ENCODE measurements around the gene TTC38. TPM values are rescaled to one million over a fixed set of nuclear protein-coding genes. Genes with fewer than 3 reads are reported as not detected.

The TTC38 gene
- total RNA-seq, 1 experiment from 2014 or later: 16.7 TPM

DNA sequence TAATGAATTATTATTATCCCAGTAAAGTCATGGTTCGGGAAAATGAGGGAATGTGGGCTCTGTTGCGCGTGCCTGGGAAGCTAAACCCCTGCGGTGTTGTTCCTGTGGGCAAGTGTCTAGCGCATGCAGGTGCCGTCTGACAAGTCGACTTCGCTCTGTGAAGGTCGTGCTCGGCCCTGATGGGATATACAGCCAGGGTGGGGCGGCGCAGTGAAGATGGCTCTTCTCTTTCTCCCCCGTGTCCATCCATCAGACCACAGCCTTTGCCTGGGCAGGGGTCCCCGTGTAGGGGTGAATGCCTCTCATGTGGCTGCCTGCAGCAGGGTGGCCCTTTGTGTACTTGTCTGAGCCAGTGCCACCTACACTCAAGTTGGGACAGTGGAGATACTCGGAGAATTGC, 54.9 kb downstream of the TTC38 start:
- CTCF ChIA-PET: interaction anchor here (0.5 to 0.8 kb wide), 3 partner anchors 116 to 397 kb away, joined by 3 read pairs; no protein-coding TSS in a partner anchor
- H3K9me3 Mint-ChIP-seq (ENCODE audit: unreplicated experiment): no peaks in the 10 kb centered on the region
- peaks cover 20% of the 10 kb centered on the region for H3K36me3 Mint-ChIP-seq (ENCODE audit: insufficient read depth, unreplicated experiment)
- DNase-seq (ENCODE audit: unreplicated experiment): no peak
- POLR2A ChIA-PET: no interaction called here
- intact Hi-C loops (cut with micrococcal nuclease): no loop called here
- H3K4me3 Mint-ChIP-seq (ENCODE audit: unreplicated experiment): no peak overlapping the region
- H3K27ac Mint-ChIP-seq (ENCODE audit: low read depth, unreplicated experiment): no peak overlapping the region
- no peaks in the 10 kb centered on the region for H3K4me1 Mint-ChIP-seq (ENCODE audit: insufficient read depth, unreplicated experiment)
- BruUV-seq (replicated peaks): no TSS peak
- H3K27me3 Mint-ChIP-seq (ENCODE audit: insufficient read depth, unreplicated experiment): no peaks in the 10 kb centered on the region
- TF ChIP-seq CTCF (IDR thresholded peaks at IDR 0.05; ENCODE audit: unreplicated experiment): no peak

- H3K27me3 Mint-ChIP-seq (ENCODE audit: insufficient read depth, unreplicated experiment): no peaks in the 10 kb centered on the region
- no peak for DNase-seq (ENCODE audit: unreplicated experiment)
Observed at GRCh38 chr22:46323162-46323561, 55.4 kb downstream of the TTC38 start.

DNA sequence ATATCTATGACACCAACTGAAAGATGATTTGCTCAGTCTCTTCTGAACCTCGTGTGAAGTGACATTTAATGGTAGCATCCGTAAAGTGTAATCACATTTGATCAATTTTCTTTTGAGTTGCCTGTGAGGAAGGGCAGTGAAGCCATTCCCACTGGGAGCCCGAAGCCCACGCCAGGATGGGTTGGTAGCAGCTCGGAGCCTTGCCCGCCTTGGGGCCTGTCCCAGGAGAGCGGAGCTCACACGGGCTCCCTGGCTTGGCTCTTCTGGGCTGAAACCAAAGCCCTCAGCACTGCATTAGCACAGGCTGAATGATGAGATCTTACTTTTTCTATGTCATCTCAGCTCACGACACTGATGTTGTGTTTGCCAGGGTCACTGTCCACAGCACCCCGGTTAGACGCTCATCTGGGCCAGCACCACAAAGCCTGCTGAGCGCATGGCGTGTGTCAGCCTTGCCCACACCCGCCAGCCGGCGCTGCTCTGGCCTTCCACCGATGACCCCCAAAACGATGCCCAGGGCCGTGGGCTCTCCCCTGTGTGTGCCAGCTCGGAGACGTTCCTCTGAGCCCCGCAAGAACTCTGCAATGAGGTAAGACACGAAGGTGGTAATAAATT, 58.4 kb downstream of the TTC38 start:
- no peak for DNase-seq (ENCODE audit: unreplicated experiment)
- no peak overlapping the region for H3K27ac Mint-ChIP-seq (ENCODE audit: low read depth, unreplicated experiment)
- POLR2A ChIA-PET: no interaction called here
- no peaks in the 10 kb centered on the region for H3K27me3 Mint-ChIP-seq (ENCODE audit: insufficient read depth, unreplicated experiment)
- H3K36me3 Mint-ChIP-seq (ENCODE audit: insufficient read depth, unreplicated experiment): peaks cover 17% of the 10 kb centered on the region
- BruUV-seq (replicated peaks): no TSS peak
- no peaks in the 10 kb centered on the region for H3K9me3 Mint-ChIP-seq (ENCODE audit: unreplicated experiment)
- H3K4me3 Mint-ChIP-seq (ENCODE audit: unreplicated experiment): no peak overlapping the region
- TF ChIP-seq CTCF (IDR thresholded peaks at IDR 0.05; ENCODE audit: unreplicated experiment): no peak
- CTCF ChIA-PET: interaction anchor here (0.6 to 1.7 kb wide), 5 partner anchors 31 to 335 kb away, joined by 3 to 5 read pairs (median 4); no protein-coding TSS in a partner anchor
- H3K4me1 Mint-ChIP-seq (ENCODE audit: insufficient read depth, unreplicated experiment): no peaks in the 10 kb centered on the region
- intact Hi-C loops (cut with micrococcal nuclease): no loop called here

More at GRCh38 chr22:46323162-46323561, 55.4 kb downstream of the TTC38 start:
- H3K4me3 Mint-ChIP-seq (ENCODE audit: unreplicated experiment): no peak overlapping the region
- ChIA-PET CTCF (interaction anchor here (0.5 to 1.3 kb wide), 3 partner anchors 8 to 202 kb away, joined by 3 to 5 read pairs (median 3); no protein-coding TSS in a partner anchor), POLR2A (interaction anchor here (0.6 kb wide), 2 partner anchors 170 to 330 kb away, joined by 3 to 4 read pairs; no protein-coding TSS in a partner anchor)
- peaks cover 24% of the 10 kb centered on the region for H3K36me3 Mint-ChIP-seq (ENCODE audit: insufficient read depth, unreplicated experiment)
- H3K27ac Mint-ChIP-seq (ENCODE audit: low read depth, unreplicated experiment): no peak overlapping the region
- no peaks in the 10 kb centered on the region for H3K4me1 Mint-ChIP-seq (ENCODE audit: insufficient read depth, unreplicated experiment)
- TF ChIP-seq CTCF (IDR thresholded peaks at IDR 0.05; ENCODE audit: unreplicated experiment): no peak
- BruUV-seq (replicated peaks): no TSS peak
- intact Hi-C loops (cut with micrococcal nuclease): no loop called here
- H3K9me3 Mint-ChIP-seq (ENCODE audit: unreplicated experiment): no peaks in the 10 kb centered on the region

DNA sequence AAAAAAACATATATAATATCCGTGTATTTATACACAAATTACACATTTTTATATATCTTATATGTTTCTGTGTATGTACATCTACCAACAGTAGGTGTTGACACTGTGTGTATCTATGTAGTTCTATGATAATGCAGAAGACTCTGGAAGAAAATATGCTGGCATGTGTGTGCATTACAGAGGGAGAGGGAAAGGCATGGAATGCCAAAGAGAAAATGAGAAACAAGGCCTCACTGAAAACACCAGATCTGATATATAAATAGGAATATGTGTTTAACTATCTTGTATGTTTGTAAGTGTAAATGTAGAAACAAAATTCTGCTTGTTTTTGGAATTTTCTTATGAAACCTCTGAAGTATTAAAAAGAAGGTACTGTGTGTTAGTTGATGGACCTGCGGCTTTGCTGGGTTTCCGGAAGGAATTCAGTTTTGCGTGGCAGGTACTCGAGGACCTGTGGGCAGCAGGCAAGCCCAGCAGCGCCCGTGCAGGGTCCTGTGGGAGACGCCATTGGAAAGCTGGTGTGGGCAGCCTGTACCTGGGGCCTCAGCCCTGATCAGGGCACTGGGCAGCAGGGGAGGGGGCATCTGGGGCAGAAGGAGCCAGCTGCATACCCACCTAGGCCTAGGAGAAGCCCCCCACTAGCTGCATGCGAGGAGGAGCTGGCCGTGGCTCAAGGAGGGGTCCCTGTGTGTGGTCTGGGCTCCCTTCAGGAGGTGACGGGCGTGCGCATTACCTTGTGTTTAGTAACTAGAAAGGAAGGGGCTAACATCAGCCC, 60.1 kb downstream of the TTC38 start:
- TF ChIP-seq CTCF (IDR thresholded peaks at IDR 0.05; ENCODE audit: unreplicated experiment): no peak
- DNase-seq (ENCODE audit: unreplicated experiment): no peak
- intact Hi-C loops (cut with micrococcal nuclease): no loop called here
- ChIA-PET CTCF (interaction anchor here (1.2 to 1.7 kb wide), 4 partner anchors 14 to 322 kb away, joined by 3 to 5 read pairs (median 4); no protein-coding TSS in a partner anchor), POLR2A (no interaction called here)
- Mint-ChIP-seq H3K4me3 (ENCODE audit: unreplicated experiment) (no peak overlapping the region), H3K9me3 (ENCODE audit: unreplicated experiment) (no peaks in the 10 kb centered on the region), H3K4me1 (ENCODE audit: insufficient read depth, unreplicated experiment) (no peaks in the 10 kb centered on the region), H3K36me3 (ENCODE audit: insufficient read depth, unreplicated experiment) (peaks cover 17% of the 10 kb centered on the region), H3K27ac (ENCODE audit: low read depth, unreplicated experiment) (no peak overlapping the region), H3K27me3 (ENCODE audit: insufficient read depth, unreplicated experiment) (no peaks in the 10 kb centered on the region)
- no TSS peak for BruUV-seq (replicated peaks)
